HepG2 (cell line): Measurements from ENCODE around the gene THRA. TPM values are rescaled to one million over a fixed set of nuclear protein-coding genes. Genes with fewer than 3 reads are reported as not detected.

ENCODE experiments used
- ARID2 ChIP-seq: sonication (generic); formaldehyde crosslinking; IDR thresholded peaks from 2 replicates; pipeline ENCODE4 v1.8.1; 2022; ENCODE audit warnings: mild to moderate bottlenecking, missing genetic modification reagents, borderline replicate concordance
- CBX2 ChIP-seq, 2 experiments: fragments of 200-600 bp in 1 of 2; sonication (generic); formaldehyde crosslinking in 1 of 2; IDR thresholded peaks; 2 replicates each; pipeline versions ENCODE4 v1.7.0 to v1.8.1; 2018 to 2022; ENCODE audit warnings: low read depth in 2 of 2, low read length in 1 of 2, mild to moderate bottlenecking in 1 of 2, missing genetic modification reagents in 1 of 2
- CHD2 ChIP-seq: IDR thresholded peaks from 2 replicates; pipeline ENCODE4 v1.6.1; 2011; ENCODE audit warnings: low read depth, low read length, improper control_type of control experiment
- FOXC1 ChIP-seq: sonication (generic); formaldehyde crosslinking; IDR thresholded peaks from 2 replicates; pipeline ENCODE4 v1.8.0; 2022; ENCODE audit warnings: mild to moderate bottlenecking, missing genetic modification reagents, borderline replicate concordance
- FOXO1 ChIP-seq: sonication (generic); formaldehyde crosslinking; IDR thresholded peaks from 2 replicates; pipeline ENCODE4 v1.4.0; 2020; ENCODE audit warnings: missing genetic modification reagents
- IRX3 ChIP-seq: sonication (generic); formaldehyde crosslinking; IDR thresholded peaks from 2 replicates; pipeline ENCODE4 v1.8.1; 2023; ENCODE audit warnings: mild to moderate bottlenecking, low read depth, missing genetic modification reagents, borderline replicate concordance
- KDM1A ChIP-seq: IDR thresholded peaks from 2 replicates; pipeline ENCODE4 v1.6.1; 2016; ENCODE audit warnings: missing compliant biosample characterization
- MNT ChIP-seq: fragments of 450-650 bp; IDR thresholded peaks from 2 replicates; pipeline ENCODE4 v1.6.1; 2016
- MTA3 ChIP-seq: sonication (generic); formaldehyde crosslinking; IDR thresholded peaks from 2 replicates; pipeline ENCODE4 v1.4.0; 2020; ENCODE audit warnings: missing genetic modification reagents
- NFE2L1 ChIP-seq: sonication (generic); formaldehyde crosslinking; IDR thresholded peaks from 2 replicates; pipeline ENCODE4 v1.4.0; 2020; ENCODE audit warnings: missing genetic modification reagents, mild to moderate bottlenecking, borderline replicate concordance
- NFE2L2 ChIP-seq: fragments of 150-350 bp; IDR thresholded peaks from 2 replicates; pipeline ENCODE4 v1.6.1; 2014; ENCODE audit warnings: low read length
- NR2F6 ChIP-seq, 2 experiments: IDR thresholded peaks; 2 replicates each; pipeline ENCODE4 v1.6.1; 2016; ENCODE audit warnings: antibody characterized with exemption in 1 of 2, mild to moderate bottlenecking in 1 of 2
- PRPF4 ChIP-seq: fragments of 200-400 bp; formaldehyde crosslinking; IDR thresholded peaks from 2 replicates; pipeline ENCODE4 v1.6.1; 2016; ENCODE audit warnings: low read length, low read depth; ENCODE audit not compliant: poor library complexity, severe bottlenecking
- RFXANK ChIP-seq: IDR thresholded peaks from 2 replicates; pipeline ENCODE4 v1.6.1; 2016
- SSRP1 ChIP-seq: IDR thresholded peaks from 2 replicates; pipeline ENCODE4 v1.6.1; 2016; ENCODE audit warnings: control low read depth
- TAF15 ChIP-seq: fragments of 200-400 bp; formaldehyde crosslinking; IDR thresholded peaks from one replicate; pipeline ENCODE4 v1.6.1; 2018; ENCODE audit warnings: mild to moderate bottlenecking, low read depth, low read length; ENCODE audit not compliant: poor library complexity, severe bottlenecking
- TBX3 ChIP-seq: fragments of 450-650 bp; IDR thresholded peaks from 2 replicates; pipeline ENCODE4 v1.6.1; 2017; ENCODE audit warnings: antibody characterized with exemption, mild to moderate bottlenecking, inconsistent platforms, borderline replicate concordance
- YEATS4 ChIP-seq: sonication (generic); formaldehyde crosslinking; IDR thresholded peaks from 2 replicates; pipeline ENCODE4 v1.4.0; 2020; ENCODE audit warnings: missing genetic modification reagents, borderline replicate concordance
- ZBTB2 ChIP-seq: sonication (generic); formaldehyde crosslinking; IDR thresholded peaks from 2 replicates; pipeline ENCODE4 v1.8.0; 2022; ENCODE audit warnings: low read depth, missing genetic modification reagents
- ZBTB8A ChIP-seq: sonication (generic); formaldehyde crosslinking; IDR thresholded peaks from 2 replicates; pipeline ENCODE4 v1.4.0; 2020; ENCODE audit warnings: mild to moderate bottlenecking, low read depth, missing genetic modification reagents, borderline replicate concordance
- ZC3H13 ChIP-seq: sonication (generic); formaldehyde crosslinking; IDR thresholded peaks from 2 replicates; pipeline ENCODE4 v1.8.1; 2023; ENCODE audit warnings: mild to moderate bottlenecking, missing genetic modification reagents, moderate library complexity
- ZFAT ChIP-seq: sonication (generic); formaldehyde crosslinking; conservative IDR thresholded peaks from 2 replicates; pipeline ENCODE4 v1.8.1; 2023; ENCODE audit warnings: missing genetic modification reagents, inconsistent platforms
- ZNF282 ChIP-seq: fragments of 450-650 bp; IDR thresholded peaks from 2 replicates; pipeline ENCODE4 v1.6.1; 2018; ENCODE audit not compliant: partially characterized antibody
- ZNF556 ChIP-seq: sonication (generic); formaldehyde crosslinking; IDR thresholded peaks from 2 replicates; pipeline ENCODE4 v1.4.0; 2020; ENCODE audit warnings: mild to moderate bottlenecking, missing genetic modification reagents, borderline replicate concordance
- ZNF570 ChIP-seq: sonication (generic); formaldehyde crosslinking; IDR thresholded peaks from 2 replicates; pipeline ENCODE4 v1.4.0; 2020; ENCODE audit warnings: mild to moderate bottlenecking, missing genetic modification reagents, borderline replicate concordance
- ZNF704 ChIP-seq: sonication (generic); formaldehyde crosslinking; IDR thresholded peaks from 2 replicates; pipeline ENCODE4 v1.8.1; 2023; ENCODE audit warnings: mild to moderate bottlenecking, inconsistent platforms, moderate library complexity, missing genetic modification reagents, borderline replicate concordance
- ZNF709 ChIP-seq: sonication (generic); formaldehyde crosslinking; IDR thresholded peaks from 2 replicates; pipeline ENCODE4 v1.5.0; 2020; ENCODE audit warnings: mild to moderate bottlenecking, missing genetic modification reagents
- ZSCAN29 ChIP-seq: sonication (generic); formaldehyde crosslinking; conservative IDR thresholded peaks from 2 replicates; pipeline ENCODE4 v1.4.0; 2020; ENCODE audit warnings: mild to moderate bottlenecking, missing genetic modification reagents
- polyA plus RNA-seq, 8 experiments: library from polyadenylated mRNA; depleted of rRNA in 3 of 8; stranded (reverse) in 7 of 8; unstranded in 1 of 8; fragments of >200 nt; fragmentation: Illumina TruSeq in 4 of 8; extraction: Trizol in 4 of 8; gene quantifications; 2 replicates each; pipeline versions ENCODE4 v1.2.1 to v1.2.3, GENCODE V29; 2011 to 2016; ENCODE audit warnings: low read depth in 4 of 8, missing spikeins in 1 of 8, mixed read lengths in 1 of 8; ENCODE audit not compliant: insufficient read depth in 1 of 8
- total RNA-seq, 5 experiments: library from RNA; depleted of rRNA; stranded (reverse); fragments of >200 nt; fragmentation: Illumina TruSeq; extraction: Trizol; gene quantifications; 2 replicates each; pipeline ENCODE4 v1.2.3, GENCODE V29; 2016; ENCODE audit warnings: low read depth in 1 of 5

Gene THRA
- total and polyA plus RNA-seq, 2 of the 13 experiments (the other 11 are each of a cell fraction or from before 2014, with no cell fraction given) = 8.0 to 9.9 TPM

GRCh38 chr17:40075201-40075941, 12.6 kb downstream of the THRA start (continued):
- TF ChIP-seq NR2F6 (IDR thresholded peaks at IDR 0.05) = peak; percentile 73; the same call in 1 of the 2 replicates
- peak; percentile 65 for TF ChIP-seq NR2F6 (CRISPR knock-in tag; IDR thresholded peaks at IDR 0.05)
- TF ChIP-seq NFE2L2 = no peak
- TF ChIP-seq ZNF709 (CRISPR knock-in tag) = no peak
- 0 out of 2 replicates have a peak, but pooled peaks have one; percentile 24 for TF ChIP-seq SSRP1 (CRISPR knock-in tag)
- TF ChIP-seq ZFAT (CRISPR knock-in tag) = no peak
- no peak for TF ChIP-seq ZNF570
- peak; percentile 90 for TF ChIP-seq CHD2
- no peak for TF ChIP-seq CBX2 (IDR thresholded peaks at IDR 0.05; ENCODE audit: low read depth, low read length)
- no peak for TF ChIP-seq CBX2 (CRISPR knock-in tag; IDR thresholded peaks at IDR 0.05; ENCODE audit: low read depth)
- no peak for TF ChIP-seq ZBTB8A (CRISPR knock-in tag)
- TF ChIP-seq ZBTB2 (CRISPR knock-in tag) = no peak
- no peak for TF ChIP-seq ARID2 (CRISPR knock-in tag)
- TF ChIP-seq TBX3 = no peak
- TF ChIP-seq ZSCAN29 (CRISPR knock-in tag) = no peak
- no peak for TF ChIP-seq RFXANK (CRISPR knock-in tag)
- no peak for TF ChIP-seq MNT
- no peak for TF ChIP-seq TAF15
- TF ChIP-seq YEATS4 (CRISPR knock-in tag) = no peak
- no peak for TF ChIP-seq NFE2L1 (CRISPR knock-in tag)
- TF ChIP-seq MTA3 = no peak
- TF ChIP-seq IRX3 (CRISPR knock-in tag) = no peak
- no peak for TF ChIP-seq ZNF704 (CRISPR knock-in tag)
- TF ChIP-seq FOXO1 (CRISPR knock-in tag) = no peak
- no peak for TF ChIP-seq FOXC1 (CRISPR knock-in tag)
- TF ChIP-seq ZC3H13 (CRISPR knock-in tag) = no peak; the same call in 1 of the 2 replicates
- no peak for TF ChIP-seq KDM1A (CRISPR knock-in tag)
- no peak for TF ChIP-seq ZNF282
- no peak for TF ChIP-seq ZNF556
- TF ChIP-seq PRPF4 = peak; percentile 100
